GM23248 (cell line): ENCODE data around the gene ACMSD. TPM values are rescaled to one million over a fixed set of nuclear protein-coding genes. Genes with fewer than 3 reads are reported as not detected.

ENCODE experiments used
- DNase-seq: peaks from one replicate; pipeline ENCODE4 v3.0.0-alpha.2; 2015
- H2AFZ ChIP-seq: fragments of 200-600 bp; sonication (generic); 2 replicates; pipeline ENCODE4 v1.6.1; 2016; ENCODE audit warnings: antibody characterized with exemption
- H3F3A ChIP-seq: fragments of 200-600 bp; sonication (generic); 2 replicates; pipeline ENCODE4 v1.6.1; 2016; ENCODE audit warnings: mild to moderate bottlenecking, antibody characterized with exemption, mixed run types; ENCODE audit not compliant: insufficient read depth
- H3K27ac ChIP-seq: fragments of 200-600 bp; sonication (generic); 2 replicates; pipeline ENCODE4 v1.5.1; 2016; ENCODE audit warnings: mild to moderate bottlenecking
- H3K27me3 ChIP-seq: fragments of 200-600 bp; sonication (generic); replicated peaks from 2 replicates; pipeline ENCODE4 v1.6.1; 2016; ENCODE audit warnings: mild to moderate bottlenecking; ENCODE audit not compliant: insufficient read depth
- H3K36me3 ChIP-seq: fragments of 200-600 bp; sonication (generic); 2 replicates; pipeline ENCODE4 v1.6.1; 2016; ENCODE audit warnings: low read depth, mild to moderate bottlenecking
- H3K4me1 ChIP-seq: fragments of 200-600 bp; sonication (generic); 2 replicates; pipeline ENCODE4 v1.6.1; 2016; ENCODE audit warnings: mild to moderate bottlenecking; ENCODE audit not compliant: insufficient read depth
- H3K4me2 ChIP-seq: fragments of 200-600 bp; sonication (generic); one replicate; pipeline ENCODE4 v1.6.1; 2016; ENCODE audit warnings: mild to moderate bottlenecking; ENCODE audit not compliant: unreplicated experiment
- H3K4me3 ChIP-seq: fragments of 200-600 bp; sonication (generic); 2 replicates; pipeline ENCODE4 v1.5.1; 2016; ENCODE audit warnings: mild to moderate bottlenecking
- H3K79me2 ChIP-seq: fragments of 200-600 bp; sonication (generic); 2 replicates; pipeline ENCODE4 v1.6.1; 2016; ENCODE audit warnings: mild to moderate bottlenecking; ENCODE audit not compliant: insufficient read depth
- H3K9ac ChIP-seq: fragments of 200-600 bp; sonication (generic); 2 replicates; pipeline ENCODE4 v1.6.1; 2016; ENCODE audit warnings: mild to moderate bottlenecking
- H3K9me2 ChIP-seq: fragments of 200-600 bp; sonication (generic); 2 replicates; pipeline ENCODE4 v1.6.1; 2016; ENCODE audit warnings: mixed run types, mild to moderate bottlenecking, moderate library complexity; ENCODE audit not compliant: insufficient read depth
- H3K9me3 ChIP-seq: fragments of 200-600 bp; sonication (generic); one replicate; pipeline ENCODE4 v1.6.1; 2017; ENCODE audit warnings: low read depth
- H4K20me1 ChIP-seq: fragments of 200-600 bp; sonication (generic); 2 replicates; pipeline ENCODE4 v1.6.0; 2016; ENCODE audit not compliant: insufficient read depth
- EZH2 ChIP-seq: fragments of 200-600 bp; sonication (generic); IDR thresholded peaks from 2 replicates; pipeline ENCODE4 v1.6.1; 2018; ENCODE audit warnings: antibody characterized with exemption, mild to moderate bottlenecking; ENCODE audit not compliant: insufficient read depth, poor library complexity, severe bottlenecking
- EZH2phosphoT487 ChIP-seq: fragments of 200-600 bp; sonication (generic); IDR thresholded peaks from 2 replicates; pipeline ENCODE4 v1.6.1; 2018; ENCODE audit warnings: antibody characterized with exemption, moderate library complexity, mild to moderate bottlenecking, low read depth; ENCODE audit not compliant: insufficient read depth
- WGBS, 2 experiments: methylation state at CpG; one replicate each; pipeline ENCODE4 v1.1.6; 2015 to 2017; ENCODE audit warnings: low lambda C conversion rate in 2 of 2, low coverage in 1 of 2; ENCODE audit errors: missing lambda C conversion rate in 2 of 2; 5-methylcytosine and 5-hydroxymethylcytosine counted together
- in situ Hi-C: fragments of 300-500 bp; cut with MboI; formaldehyde crosslinking; loops from 2 replicates; pipeline ENCODE4 v1.15.0; 2020
- microRNA-seq: library from miRNA; unstranded; fragments of <30 nt; microRNA quantifications from one replicate; pipeline ENCODE4, GENCODE V29; 2016; ENCODE audit warnings: borderline number of aligned reads
- polyA plus RNA-seq: library from polyadenylated mRNA; unstranded; fragments of >200 nt; fragmentation: Nextera tagmentation; extraction: Ambion mirVana; gene quantifications from 2 replicates; pipeline ENCODE4 v1.2.1, GENCODE V29; 2016
- small RNA-seq: library from RNA; depleted of rRNA; stranded (forward); fragments of <200 nt; gene quantifications from one replicate; pipeline ENCODE3, GENCODE V24; 2014; ENCODE audit warnings: low read depth, low replicate concordance
- total RNA-seq: library from RNA; depleted of rRNA; stranded (reverse); fragments of >200 nt; shearing (Covaris generic); gene quantifications from 2 replicates; pipeline ENCODE4 v1.2.3, GENCODE V29; 2014; rRNA removed

Gene ACMSD
- total and polyA plus RNA-seq, 2 experiments from 2014 or later, result not detected

- H3K4me2 ChIP-seq, result no peak overlapping the region
- no peak overlapping the region for H3K27ac ChIP-seq
- no peak for TF ChIP-seq EZH2phosphoT487
- TF ChIP-seq EZH2, result no peak
- H3K9me2 ChIP-seq, result no peaks in the 10 kb centered on the region
- no peak overlapping the region for H3K4me3 ChIP-seq
- no peaks in the 10 kb centered on the region for H3F3A ChIP-seq
- H4K20me1 ChIP-seq, result no peaks in the 10 kb centered on the region
- no peaks in the 10 kb centered on the region for H3K9me3 ChIP-seq
- H3K36me3 ChIP-seq, result peaks cover 49% of the 10 kb centered on the region
- no peak overlapping the region for H2AFZ ChIP-seq
- no peak for DNase-seq
- no peak overlapping the region for H3K9ac ChIP-seq
- WGBS, 2 experiments, result 84 to 90% methylated on average over 6 of the region's 6 CpGs
- peaks cover 86% of the 10 kb centered on the region for H3K79me2 ChIP-seq
- H3K27me3 ChIP-seq, result no peaks in the 10 kb centered on the region
- no peaks in the 10 kb centered on the region for H3K4me1 ChIP-seq
- in situ Hi-C loops, result no loop called here
Measured at GRCh38 chr2:134946073-134946472, 107.7 kb downstream of the ACMSD start.

GRCh38 chr2:134949981-134950708 is 111.7 kb downstream of the ACMSD start:
- Histone ChIP-seq H2AFZ (no peak overlapping the region), H4K20me1 (no peaks in the 10 kb centered on the region), H3K4me3 (no peak overlapping the region), H3K9ac (no peak overlapping the region), H3K4me2 (no peak overlapping the region), H3K4me1 (no peaks in the 10 kb centered on the region), H3F3A (no peaks in the 10 kb centered on the region), H3K9me2 (no peaks in the 10 kb centered on the region), H3K9me3 (no peaks in the 10 kb centered on the region), H3K79me2 (peaks cover 73% of the 10 kb centered on the region), H3K27me3 (no peaks in the 10 kb centered on the region), H3K36me3 (peaks cover 59% of the 10 kb centered on the region), H3K27ac (no peak overlapping the region)
- no peak for DNase-seq
- in situ Hi-C loops, result no loop called here
- 81 to 84% methylated on average over 7 of the region's 7 CpGs for WGBS, 2 experiments
- TF ChIP-seq EZH2, result no peak

- peaks cover 75% of the 10 kb centered on the region for H3K79me2 ChIP-seq
- H2AFZ ChIP-seq, result no peak overlapping the region
- no peak overlapping the region for H3K9ac ChIP-seq
- H3K36me3 ChIP-seq, result peaks cover 61% of the 10 kb centered on the region
- H3K4me2 ChIP-seq, result no peak overlapping the region
- 96 to 99% methylated on average over 2 of the region's 2 CpGs for WGBS, 2 experiments
- no peaks in the 10 kb centered on the region for H3K27me3 ChIP-seq
- in situ Hi-C loops, result no loop called here
- H3K9me3 ChIP-seq, result no peaks in the 10 kb centered on the region
- no peaks in the 10 kb centered on the region for H3F3A ChIP-seq
- no peaks in the 10 kb centered on the region for H4K20me1 ChIP-seq
- no peak for DNase-seq
- no peaks in the 10 kb centered on the region for H3K9me2 ChIP-seq
- H3K4me1 ChIP-seq, result no peaks in the 10 kb centered on the region
- H3K4me3 ChIP-seq, result no peak overlapping the region
- no peak overlapping the region for H3K27ac ChIP-seq
- no peak for TF ChIP-seq EZH2
- TF ChIP-seq EZH2phosphoT487, result no peak
Measured at GRCh38 chr2:134950886-134951285, 112.5 kb downstream of the ACMSD start.

Small RNAs within 50 kb of the gene (microRNA-seq; reads per million reads assigned to microRNA genes)
- gene MIR5590, result not detected

Small RNAs within 50 kb of the gene (small RNA-seq; reads per million reads assigned to genes)
- gene AC110620.1 (not detected), gene MIR5590 (not detected)

Other genes with a start within 250 kb of the ACMSD start
- gene TMEM163, start 119.6 kb upstream of the ACMSD start, total RNA-seq, result not detected in 2 replicates
- not detected in 2 replicates for gene TMEM163, start 119.6 kb upstream of the ACMSD start, polyA plus RNA-seq
- gene CCNT2, start 80.2 kb downstream of the ACMSD start, total RNA-seq, result 15.0 and 15.7 TPM in 2 replicates
- 15.5 and 16.6 TPM in 2 replicates for gene CCNT2, start 80.2 kb downstream of the ACMSD start, polyA plus RNA-seq
- gene MAP3K19, start 208.8 kb downstream of the ACMSD start, total RNA-seq, result not detected in 2 replicates
- gene MAP3K19, start 208.8 kb downstream of the ACMSD start, polyA plus RNA-seq, result not detected in 2 replicates
- gene RAB3GAP1, start 213.7 kb downstream of the ACMSD start, total RNA-seq, result 72.1 and 77.8 TPM in 2 replicates
- gene RAB3GAP1, start 213.7 kb downstream of the ACMSD start, polyA plus RNA-seq, result 33.6 and 35.5 TPM in 2 replicates